ENCODE data around the gene ELK4. TPM values are rescaled to one million over a fixed set of nuclear protein-coding genes. Genes with fewer than 3 reads are reported as not detected.

ELK4 gene
- total RNA-seq, 1 experiment from 2014 or later, result 31.2 TPM

DNA sequence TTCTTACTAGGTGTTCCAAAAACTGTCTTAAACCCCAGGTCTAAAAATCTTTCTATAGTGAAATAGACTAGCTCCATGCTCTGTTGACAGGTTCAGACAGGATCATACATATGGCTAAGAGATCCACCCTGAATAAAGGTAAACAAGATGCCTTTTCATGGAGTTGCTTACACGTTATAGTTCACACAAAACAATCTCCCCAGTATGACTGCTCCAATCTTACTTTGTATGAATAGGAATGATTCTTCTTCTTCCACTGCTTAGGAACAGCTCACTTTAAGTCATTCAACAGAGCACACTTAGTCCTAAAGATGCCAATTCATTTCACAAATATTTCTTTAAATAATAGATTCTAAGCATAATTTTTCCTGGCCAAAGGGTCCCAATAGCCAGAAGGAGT is 16.0 kb downstream of the ELK4 start:
- Histone ChIP-seq H3K27ac (ENCODE audit: insufficient read length, low read depth, low read length) (no peak overlapping the region), H2BK20ac (ENCODE audit: low read depth, low read length, poor library complexity, severe bottlenecking) (no peak overlapping the region), H3K14ac (ENCODE audit: insufficient read depth, low read length) (no peak overlapping the region), H3K23me2 (ENCODE audit: insufficient read length, low read depth, low read length, poor library complexity, severe bottlenecking) (no peaks in the 10 kb centered on the region), H2BK120ac (ENCODE audit: low read depth, low read length, poor library complexity, severe bottlenecking) (no peak overlapping the region), H2AFZ (ENCODE audit: low read length) (no peak overlapping the region), H4K8ac (replicated peaks; ENCODE audit: insufficient read length, low read depth, low read length) (no peak overlapping the region), H3K18ac (ENCODE audit: insufficient read length, low read depth, low read length) (no peak overlapping the region), H3T11ph (ENCODE audit: low read length) (no peak overlapping the region), H4K20me1 (ENCODE audit: control insufficient read depth, insufficient read depth, insufficient read length) (no peaks in the 10 kb centered on the region), H4K91ac (ENCODE audit: insufficient read length, low read depth, low read length) (no peak overlapping the region), H2BK15ac (ENCODE audit: low read depth, low read length) (no peak overlapping the region), H3K56ac (ENCODE audit: insufficient read length, low read depth, low read length) (no peak overlapping the region), H2BK12ac (ENCODE audit: insufficient read length, low read depth, low read length) (no peak overlapping the region), H3K9ac (ENCODE audit: extremely low read depth, insufficient read length, low read length) (no peak overlapping the region), H3K79me1 (ENCODE audit: insufficient read depth, low read depth, low read length, poor library complexity, severe bottlenecking) (no peaks in the 10 kb centered on the region), H3K23ac (ENCODE audit: insufficient read length, low read depth, low read length) (no peak overlapping the region), H3K79me2 (ENCODE audit: insufficient read depth, low read length) (no peaks in the 10 kb centered on the region), H3K9me3 (ENCODE audit: control insufficient read depth, low read depth, low read length) (no peaks in the 10 kb centered on the region), H3K4ac (ENCODE audit: low read depth, low read length) (no peak overlapping the region), H3K4me2 (ENCODE audit: insufficient read depth, insufficient read length, low read length) (no peak overlapping the region), H3K4me1 (ENCODE audit: insufficient read depth, low read length) (no peaks in the 10 kb centered on the region), H2AK5ac (ENCODE audit: insufficient read length, low read length) (no peak overlapping the region), H3K27me3 (ENCODE audit: insufficient read depth, low read length) (no peaks in the 10 kb centered on the region), H4K5ac (ENCODE audit: insufficient read length, low read depth, low read length) (no peak overlapping the region), H2BK5ac (ENCODE audit: insufficient read length, low read length) (no peak overlapping the region)
- H3K27ac Mint-ChIP-seq, result no peak overlapping the region
- WGBS (ENCODE audit: extremely low coverage, insufficient read length, low lambda C conversion rate), result no CpG with 5 or more reads among the region's 1 CpG
- peaks cover 37 to 80% (median 74%) of the 10 kb centered on the region in 3 experiments; a peak in 6 of 7 replicates for H3K36me3 Mint-ChIP-seq (ENCODE audit: insufficient read depth in 1 of 3, low read depth in 3 of 3)
- no peak for DNase-seq
- H3K27me3 Mint-ChIP-seq (ENCODE audit: low read depth), result no peaks in the 10 kb centered on the region
- no peaks in the 10 kb centered on the region for H3K4me1 Mint-ChIP-seq
- H3K9me3 Mint-ChIP-seq, result no peaks in the 10 kb centered on the region
- TF ChIP-seq, protein P1, sequence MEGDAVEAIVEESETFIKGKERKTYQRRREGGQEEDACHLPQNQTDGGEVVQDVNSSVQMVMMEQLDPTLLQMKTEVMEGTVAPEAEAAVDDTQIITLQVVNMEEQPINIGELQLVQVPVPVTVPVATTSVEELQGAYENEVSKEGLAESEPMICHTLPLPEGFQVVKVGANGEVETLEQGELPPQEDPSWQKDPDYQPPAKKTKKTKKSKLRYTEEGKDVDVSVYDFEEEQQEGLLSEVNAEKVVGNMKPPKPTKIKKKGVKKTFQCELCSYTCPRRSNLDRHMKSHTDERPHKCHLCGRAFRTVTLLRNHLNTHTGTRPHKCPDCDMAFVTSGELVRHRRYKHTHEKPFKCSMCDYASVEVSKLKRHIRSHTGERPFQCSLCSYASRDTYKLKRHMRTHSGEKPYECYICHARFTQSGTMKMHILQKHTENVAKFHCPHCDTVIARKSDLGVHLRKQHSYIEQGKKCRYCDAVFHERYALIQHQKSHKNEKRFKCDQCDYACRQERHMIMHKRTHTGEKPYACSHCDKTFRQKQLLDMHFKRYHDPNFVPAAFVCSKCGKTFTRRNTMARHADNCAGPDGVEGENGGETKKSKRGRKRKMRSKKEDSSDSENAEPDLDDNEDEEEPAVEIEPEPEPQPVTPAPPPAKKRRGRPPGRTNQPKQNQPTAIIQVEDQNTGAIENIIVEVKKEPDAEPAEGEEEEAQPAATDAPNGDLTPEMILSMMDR (conservative IDR thresholded peaks at IDR 0.05), result no peak
- no peak overlapping the region for H3K4me3 Mint-ChIP-seq
